HEK293T (cell line): ENCODE measurements around the gene WDR27.

Source experiments
- ARNT ChIP-seq: fragments of 450-650 bp; IDR thresholded peaks from 2 replicates; pipeline ENCODE4 v1.6.1; 2017; ENCODE audit warnings: mild to moderate bottlenecking
- BHLHE40 ChIP-seq: fragments of 450-650 bp; IDR thresholded peaks from 2 replicates; pipeline ENCODE4 v1.6.1; 2016; ENCODE audit warnings: mild to moderate bottlenecking, moderate library complexity, borderline replicate concordance

DNA sequence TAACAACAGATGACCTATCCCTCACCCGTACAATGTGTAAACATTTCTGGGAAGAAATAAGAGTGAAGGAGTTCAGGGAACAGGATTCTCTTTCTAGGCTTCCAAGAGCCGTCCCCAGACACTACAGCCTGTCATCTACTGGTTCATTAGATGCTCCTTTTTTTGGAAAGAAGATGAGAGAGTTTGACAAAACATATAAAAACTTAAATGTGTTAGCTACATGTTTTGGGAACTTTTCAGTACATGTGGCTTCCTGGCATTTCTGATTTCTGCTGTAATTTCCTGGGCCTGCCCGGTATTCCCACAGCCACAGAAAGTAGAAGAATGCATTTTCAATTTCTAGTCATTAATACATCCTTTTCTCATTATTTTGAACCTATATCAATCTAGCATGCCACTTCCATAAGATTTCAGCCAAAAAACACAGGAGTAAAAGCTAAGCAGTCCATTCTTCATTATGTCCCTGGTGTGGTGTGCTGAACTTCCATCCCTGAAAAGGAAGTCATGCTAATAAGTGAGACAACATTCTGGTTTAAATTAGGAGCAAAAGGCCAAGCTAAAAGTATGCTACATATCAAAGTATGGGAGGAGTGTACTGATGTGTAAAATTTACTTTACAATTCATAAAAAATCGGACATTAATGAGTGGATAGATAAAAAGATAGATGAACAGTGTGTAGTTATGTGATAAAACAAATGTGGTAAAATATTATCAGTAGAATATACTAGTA is 198.2 kb downstream of the WDR27 start:
- TF ChIP-seq ARNT (no peak), BHLHE40 (no peak)
